Gastrocnemius medialis (tissue), 4 donors: ENCODE data around the gene TNS3. TPM values are rescaled to one million over a fixed set of nuclear protein-coding genes. Genes with fewer than 3 reads are reported as not detected.

ENCODE experiments used
- ATAC-seq, 2 donors: fragments of 150-250 bp; one replicate each; pipeline ENCODE4 v1.9.1; 2016
- DNase-seq, 2 donors: peaks; one replicate each; pipeline ENCODE4 v3.0.0-alpha.2; 2019
- H3K27ac ChIP-seq, 4 donors: fragments of 200-600 bp; sonication (generic); 1 replicate in 1 of 4; 2 replicates in 3 of 4; pipeline ENCODE4 v1.5.1; 2016 to 2018; ENCODE audit warnings: mild to moderate bottlenecking in 2 of 4, moderate library complexity in 1 of 4
- H3K27me3 ChIP-seq, 3 donors: fragments of 200-600 bp; sonication (generic) in 2 of 3; 1 replicate in 1 of 3; 2 replicates in 2 of 3; pipeline versions ENCODE4 v1.5.1 to v1.6.0; 2016 to 2019; ENCODE audit warnings: mild to moderate bottlenecking in 1 of 3, moderate library complexity in 1 of 3
- H3K36me3 ChIP-seq, 2 donors: fragments of 200-600 bp; sonication (generic) in 1 of 2; one replicate each; pipeline ENCODE4 v1.5.1; 2017 to 2018
- H3K4me1 ChIP-seq, 2 donors: fragments of 200-600 bp; sonication (generic) in 1 of 2; one replicate each; pipeline ENCODE4 v1.5.1; 2016 to 2017; ENCODE audit warnings: mild to moderate bottlenecking in 2 of 2
- H3K4me3 ChIP-seq, 4 donors: fragments of 200-600 bp; sonication (generic) in 3 of 4; 1 replicate in 1 of 4; 2 replicates in 3 of 4; pipeline ENCODE4 v1.5.1; 2016 to 2019; ENCODE audit warnings: mild to moderate bottlenecking in 2 of 4
- H3K9me3 ChIP-seq, 3 donors: fragments of 200-600 bp; sonication (generic) in 2 of 3; 1 replicate in 1 of 3; 2 replicates in 2 of 3; pipeline ENCODE4 v1.5.1; 2016 to 2019
- CTCF ChIP-seq, 5 experiments: fragments of 450-650 bp in 3 of 5; fragments of 200-600 bp in 2 of 5; sonication (generic) in 2 of 5; IDR thresholded peaks in 4 of 5; conservative IDR thresholded peaks in 1 of 5; 1 replicate in 4 of 5; 2 replicates in 1 of 5; pipeline ENCODE4 v1.5.1; 2016 to 2019; ENCODE audit warnings: antibody characterized with exemption in 5 of 5, mild to moderate bottlenecking in 3 of 5, moderate library complexity in 3 of 5
- POLR2A ChIP-seq, 2 donors: fragments of 450-650 bp; IDR thresholded peaks; one replicate each; pipeline ENCODE4 v1.6.1; 2017; ENCODE audit warnings: antibody characterized with exemption in 2 of 2, mild to moderate bottlenecking in 2 of 2, moderate library complexity in 2 of 2
- in situ Hi-C, 4 donors: fragments of 200-750 bp; cut with MboI; loops; one replicate each; pipeline versions ENCODE4 v1.15.0 to v1.8.0; 2017; ENCODE audit warnings: low sequenced_read_pairs in 4 of 4
- intact Hi-C: fragments of 100-400 bp; cut with DNase I; formaldehyde crosslinking; loops from one replicate; pipeline ENCODE4 v1.15.1; 2023; ENCODE audit warnings: low total_unique reads
- total RNA-seq, 4 donors: library from RNA; depleted of rRNA; stranded (reverse); fragments of >200 nt; gene quantifications; one replicate each; pipeline versions ENCODE4 v1.1.0 to v1.2.3, GENCODE V29; 2016

TNS3 gene
- total RNA-seq, 4 donors from 2014 or later: 39.4 to 64.3 (median 50.5) TPM

DNA sequence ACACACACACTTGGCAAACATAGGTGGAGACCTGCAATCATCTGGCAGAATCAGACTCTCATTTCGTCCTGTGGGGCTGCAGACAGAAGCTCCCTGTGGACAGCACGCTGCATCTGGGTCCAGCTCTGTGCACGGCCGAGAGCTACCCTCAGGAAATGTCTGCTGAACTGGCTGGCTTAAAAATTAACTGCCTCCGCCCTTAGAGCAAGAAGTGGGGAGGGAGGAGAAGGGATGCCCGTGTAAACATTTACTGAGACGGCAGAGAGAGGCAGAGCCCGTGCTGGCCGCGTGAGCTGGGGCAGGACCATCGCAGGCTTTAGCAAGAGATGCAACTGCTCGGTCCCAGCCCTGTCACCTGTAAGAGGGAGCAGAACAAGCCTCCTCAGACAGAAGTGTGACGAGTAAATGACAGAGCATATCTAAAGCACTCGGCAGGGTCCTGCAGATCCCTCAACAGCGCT, 81.8 kb downstream of the TNS3 start:
- no peaks in the 10 kb centered on the region for H3K36me3 ChIP-seq
- H3K4me1 ChIP-seq: peaks cover 20 to 27% of the 10 kb centered on the region in 2 donors
- no peaks in the 10 kb centered on the region for H3K27me3 ChIP-seq
- in situ Hi-C loops (no loop called here), intact Hi-C loops (no loop called here)
- no peaks in the 10 kb centered on the region for H3K9me3 ChIP-seq
- ATAC-seq (no peak), DNase-seq (no peak)
- no peak overlapping the region for H3K27ac ChIP-seq
- no peak overlapping the region for H3K4me3 ChIP-seq
- TF ChIP-seq CTCF (IDR thresholded peaks at IDR 0.05 in 4 of 5, conservative IDR thresholded peaks at IDR 0.05 in 1 of 5): no peak
- TF ChIP-seq POLR2A (IDR thresholded peaks at IDR 0.05): no peak

DNA sequence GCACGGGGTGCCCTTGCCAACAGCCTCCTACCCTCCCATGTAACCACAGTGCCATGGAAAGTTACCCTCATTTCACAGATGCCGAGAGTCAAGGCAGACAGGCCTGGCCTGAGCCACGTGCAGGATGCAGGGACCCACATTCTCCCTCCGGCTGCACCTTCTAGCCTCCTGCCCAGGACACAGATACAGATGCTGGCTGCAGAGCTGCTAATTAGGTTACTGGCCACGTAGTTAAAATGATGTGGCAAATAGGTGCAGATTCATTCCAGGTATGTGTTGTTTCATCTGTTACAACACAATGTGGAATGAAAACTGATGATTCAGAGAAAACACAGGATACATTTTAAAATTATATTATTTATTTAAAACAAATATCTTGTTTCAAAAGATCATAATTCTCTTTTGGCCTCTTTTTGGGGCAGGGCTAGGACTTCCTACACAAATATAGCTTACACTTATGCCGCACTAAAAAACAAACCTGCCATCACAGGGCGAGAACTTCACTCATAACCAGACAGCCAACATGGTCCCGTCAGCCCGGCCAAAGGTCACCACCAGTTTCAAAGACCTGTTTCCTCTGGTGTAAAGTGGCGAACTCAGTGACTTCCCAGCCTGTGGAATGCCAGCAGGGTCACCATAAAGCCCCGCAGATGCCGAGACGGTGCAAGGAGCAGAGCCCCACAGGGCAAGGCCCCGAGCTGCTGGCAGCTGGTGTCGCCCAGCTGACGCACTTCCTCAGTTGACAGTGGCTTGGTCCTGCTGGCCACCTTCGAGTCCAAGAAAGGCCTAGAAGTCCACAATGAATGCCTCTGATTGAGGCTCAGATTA, 83.5 kb downstream of the TNS3 start:
- in situ Hi-C loops (no loop called here), intact Hi-C loops (no loop called here)
- TF ChIP-seq POLR2A (IDR thresholded peaks at IDR 0.05) (no peak), CTCF (IDR thresholded peaks at IDR 0.05 in 4 of 5, conservative IDR thresholded peaks at IDR 0.05 in 1 of 5) (no peak)
- Histone ChIP-seq H3K27me3 (no peaks in the 10 kb centered on the region), H3K4me1 (peaks cover 20 to 28% of the 10 kb centered on the region in 2 donors), H3K36me3 (no peaks in the 10 kb centered on the region), H3K9me3 (no peaks in the 10 kb centered on the region), H3K4me3 (no peak overlapping the region), H3K27ac (no peak overlapping the region)
- ATAC-seq (no peak), DNase-seq (no peak)

DNA sequence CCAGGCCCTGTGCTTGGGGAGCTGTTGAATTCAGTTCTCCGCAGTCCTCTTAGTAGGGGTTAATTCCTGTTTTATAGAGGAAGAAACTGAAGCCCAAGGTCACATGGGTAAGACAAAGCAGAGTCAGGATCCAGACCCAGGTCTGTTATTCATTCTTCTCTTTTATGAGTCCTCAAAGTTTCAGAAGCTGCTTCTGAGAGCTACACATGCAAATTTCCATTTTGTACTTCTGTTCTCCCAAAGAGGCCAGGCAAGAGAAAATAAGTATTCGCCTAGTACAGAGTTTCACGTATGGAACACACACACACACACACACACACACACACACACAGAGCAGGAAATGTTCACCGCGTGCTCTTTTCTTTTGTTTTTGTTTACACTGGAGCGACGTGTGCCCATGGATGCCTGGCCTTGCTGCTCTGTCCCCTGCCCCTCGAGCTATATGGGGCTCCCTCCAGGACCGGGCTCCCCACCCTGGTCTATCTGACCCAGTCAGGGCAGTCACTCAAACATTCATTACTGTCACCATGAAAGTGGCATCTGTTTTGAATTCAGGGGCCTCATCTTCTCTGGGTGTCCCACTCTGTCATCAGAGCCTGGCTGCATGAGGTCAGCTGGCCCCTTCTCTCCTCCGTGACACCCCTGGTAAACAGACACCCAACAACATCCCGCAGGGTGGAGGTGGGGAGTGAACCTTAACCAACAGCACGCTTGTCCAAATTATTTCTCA, 84.4 kb downstream of the TNS3 start:
- Histone ChIP-seq H3K9me3 (no peaks in the 10 kb centered on the region), H3K27ac (no peak overlapping the region), H3K4me3 (no peak overlapping the region), H3K27me3 (no peaks in the 10 kb centered on the region), H3K36me3 (no peaks in the 10 kb centered on the region), H3K4me1 (peaks cover 18 to 24% of the 10 kb centered on the region in 2 donors)
- in situ Hi-C loops (no loop called here), intact Hi-C loops (no loop called here)
- no peak for ATAC-seq
- TF ChIP-seq CTCF (IDR thresholded peaks at IDR 0.05 in 4 of 5, conservative IDR thresholded peaks at IDR 0.05 in 1 of 5): no peak
- no peak for TF ChIP-seq POLR2A (IDR thresholded peaks at IDR 0.05)
- no peak for DNase-seq

GRCh38 chr7:47496666-47497065, 85.2 kb downstream of the TNS3 start:
- no peaks in the 10 kb centered on the region for H3K27me3 ChIP-seq
- peaks cover 18 to 24% of the 10 kb centered on the region in 2 donors for H3K4me1 ChIP-seq
- intact Hi-C loops (no loop called here), in situ Hi-C loops (no loop called here)
- no peak overlapping the region for H3K27ac ChIP-seq
- DNase-seq: no peak
- no peaks in the 10 kb centered on the region for H3K9me3 ChIP-seq
- H3K4me3 ChIP-seq: no peak overlapping the region
- H3K36me3 ChIP-seq: no peaks in the 10 kb centered on the region
- TF ChIP-seq POLR2A (IDR thresholded peaks at IDR 0.05) (no peak), CTCF (IDR thresholded peaks at IDR 0.05 in 4 of 5, conservative IDR thresholded peaks at IDR 0.05 in 1 of 5) (no peak)
- ATAC-seq: no peak
